ENCODE results near the gene XAF1.

GRCh38 chr17:6712854-6713129, 43.1 kb upstream of the XAF1 start:
- TF ChIP-seq POLR2A (IDR thresholded peaks at IDR 0.05; ENCODE audit: low read depth, low read length) = no peak
- no peak for TF ChIP-seq POLR2AphosphoS5 (IDR thresholded peaks at IDR 0.05; ENCODE audit: low read depth, low read length)
- no peak for TF ChIP-seq TAF1 (IDR thresholded peaks at IDR 0.05; ENCODE audit: low read depth, low read length)
- no peak for TF ChIP-seq POU2F2 (IDR thresholded peaks at IDR 0.05; ENCODE audit: low read depth, low read length)

Measured in GM12891 (cell line).